Measurements from ENCODE around the gene OR5T2.
"Not testable (repeated sequence)": the region's sequence is repeated elsewhere in the genome, so short reads cannot be mapped to it uniquely, and the experiment has no call there.

The OR5T2 gene

DNA sequence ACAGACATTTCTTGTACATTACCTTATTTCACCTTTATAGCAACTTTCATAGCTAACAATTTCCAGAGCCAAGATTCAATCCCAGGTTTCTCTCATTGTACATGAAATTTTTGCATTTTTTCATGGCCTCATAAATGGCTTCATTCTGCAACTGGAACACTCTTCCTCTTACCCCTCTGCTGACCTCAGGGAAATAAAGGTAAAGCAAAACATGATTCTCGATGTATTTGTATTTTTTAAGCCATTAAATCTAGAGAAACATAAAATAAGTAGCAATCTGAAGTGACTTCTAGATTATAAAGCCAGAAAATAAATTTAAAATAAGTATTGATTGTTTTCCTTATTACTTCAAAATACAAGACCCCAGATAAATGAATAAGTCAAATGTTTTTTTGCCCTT lies at the start of gene OR5T2:
Gene OR5T2 (minus strand): TSS at position 101 of the 400 bp plus-strand sequence. CDS start 1,193 bp downstream, outside the sequence.
- FAIRE-seq = no peak

DNA sequence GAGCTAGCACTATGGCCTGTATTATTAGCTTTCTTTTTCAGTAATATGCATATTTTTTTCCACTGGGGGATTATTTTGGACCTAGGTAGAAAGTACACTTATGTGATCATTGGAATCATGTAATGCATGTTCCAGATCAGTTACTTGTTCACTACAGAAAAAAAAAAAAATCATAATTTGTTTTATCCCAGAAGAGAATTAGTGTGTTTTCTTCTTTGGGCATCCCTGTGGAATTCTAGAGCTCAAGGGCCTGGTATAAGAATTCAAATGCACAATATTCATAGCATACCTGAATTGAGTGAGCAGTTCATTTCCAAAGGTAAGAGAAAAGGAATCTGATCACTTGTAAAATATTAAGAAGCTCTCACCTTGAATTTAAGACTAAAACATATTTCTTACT lies 39.8 kb upstream of the OR5T2 start, which contains the start of gene OR5T1:
Gene OR5T1 (plus strand): TSS at position 301 of the 400 bp plus-strand sequence. CDS start 1,485 bp downstream, outside the sequence.
- no peak for FAIRE-seq

DNA sequence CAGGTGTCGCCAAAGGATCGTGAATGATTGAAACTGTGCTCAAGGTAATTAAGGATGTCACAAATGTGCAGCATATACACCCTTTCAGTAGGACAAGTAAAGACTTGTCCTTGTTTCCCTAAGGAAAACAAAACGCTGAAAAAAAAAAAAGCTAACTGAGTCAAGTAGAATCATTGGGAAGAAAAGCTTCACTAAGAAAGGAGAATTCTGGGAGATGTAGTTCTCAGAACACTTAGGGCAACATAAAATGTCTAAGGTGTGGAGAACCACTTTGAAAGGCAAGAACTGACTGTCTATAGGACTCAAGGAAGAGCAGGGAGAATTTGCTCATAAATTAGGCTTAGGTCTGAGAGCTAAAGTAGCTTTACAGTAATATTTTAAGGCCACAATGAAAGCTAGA lies 37.0 kb upstream of the OR5T2 start:
- no peak for FAIRE-seq

DNA sequence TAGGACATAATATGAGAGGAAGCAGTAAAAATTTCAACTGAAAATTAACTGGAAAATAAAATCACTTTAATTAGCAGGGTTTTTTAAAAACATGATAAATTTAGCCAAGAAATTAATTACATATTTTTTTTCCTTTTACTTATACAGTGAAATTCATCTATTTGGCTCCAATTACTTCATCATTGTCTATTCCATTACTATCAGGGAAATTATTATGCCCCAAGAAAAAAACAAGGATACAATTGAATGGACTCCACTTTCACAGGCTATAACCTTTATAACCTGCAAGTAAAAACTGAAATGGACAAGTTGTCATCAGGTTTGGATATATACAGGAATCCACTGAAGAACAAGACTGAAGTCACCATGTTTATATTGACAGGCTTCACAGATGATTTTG lies 17.9 kb upstream of the OR5T2 start, which contains the start of gene OR5T3:
Gene OR5T3 (plus strand): TSS at position 301 of the 400 bp plus-strand sequence. CDS start 0 bp downstream, at position 301.
- no peak for FAIRE-seq

DNA sequence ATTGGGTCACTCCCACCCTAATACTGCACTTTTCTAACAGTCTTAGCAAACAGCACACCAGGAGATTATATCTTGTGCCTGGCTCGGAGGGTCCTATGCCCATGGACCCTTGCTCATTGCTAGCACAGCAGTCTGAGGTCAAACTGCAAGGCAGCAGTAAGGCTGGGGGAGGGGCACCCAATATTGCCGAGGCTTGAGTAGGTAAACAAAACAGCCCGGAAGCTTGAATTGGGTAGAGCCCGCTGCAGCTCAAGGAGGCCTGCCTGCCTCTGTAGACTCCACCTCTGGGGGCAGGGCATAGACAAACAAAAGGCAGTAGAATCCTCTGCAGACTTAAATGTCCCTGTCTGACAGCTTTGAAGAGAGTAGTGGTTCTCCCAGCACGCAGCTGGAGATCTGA lies 14.3 kb downstream of the OR5T2 start:
- FAIRE-seq = not testable (repeated sequence)

DNA sequence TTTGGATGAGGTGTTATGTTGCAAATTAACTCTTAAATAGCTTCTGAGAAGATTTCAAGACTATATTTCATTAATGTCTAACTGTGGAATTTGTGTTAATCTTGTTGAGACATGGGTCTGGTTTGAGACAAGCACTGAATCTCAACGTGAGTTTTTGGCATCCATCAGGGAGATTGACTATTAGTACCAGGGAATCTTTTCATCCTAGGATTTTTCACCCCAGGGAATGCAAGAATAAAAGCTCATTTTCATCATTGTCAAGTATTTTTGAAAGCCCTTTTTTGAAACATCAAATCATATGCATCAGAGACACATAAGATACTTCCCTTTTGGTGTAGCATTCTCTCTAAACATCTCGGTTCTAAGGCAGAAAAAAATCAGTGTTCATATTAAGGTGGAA lies 19.5 kb downstream of the OR5T2 start:
- no peak for FAIRE-seq

DNA sequence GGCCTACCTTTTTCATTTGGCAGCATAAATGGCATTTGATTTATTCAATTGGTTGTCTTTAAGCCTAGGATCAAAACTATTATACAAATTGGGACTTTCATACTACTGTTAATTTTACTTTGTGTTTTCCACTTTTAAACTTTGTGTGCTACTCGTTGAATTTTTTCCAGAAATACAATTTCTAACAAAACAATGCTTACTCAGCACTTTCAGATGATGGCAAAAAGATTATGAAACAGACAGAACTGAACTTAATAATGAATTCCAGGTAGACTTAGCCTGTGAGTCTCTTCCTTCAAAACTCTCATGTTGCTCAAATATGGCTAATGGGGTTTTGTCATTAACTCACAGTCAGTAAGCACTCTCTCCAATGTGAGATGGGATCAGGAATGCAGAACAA lies 26.3 kb downstream of the OR5T2 start:
- no peak for FAIRE-seq

DNA sequence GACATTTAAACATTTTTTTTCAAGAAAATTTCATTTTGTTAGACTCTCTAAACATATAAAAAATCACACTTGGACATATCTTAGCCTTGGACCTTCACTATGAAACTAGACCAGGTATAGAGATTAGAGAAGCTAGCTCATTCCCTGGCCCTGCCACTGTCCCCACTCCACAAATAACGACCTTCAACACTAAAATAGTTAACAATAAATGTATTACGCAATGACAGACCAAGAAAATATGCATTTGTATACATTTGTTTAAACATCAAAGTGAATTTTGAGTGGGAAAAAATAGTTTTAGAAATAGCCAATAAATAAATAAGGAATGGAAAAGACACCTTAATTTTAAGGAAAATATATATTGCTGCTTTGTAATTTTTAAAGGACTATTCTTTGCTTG lies 36.7 kb downstream of the OR5T2 start:
- no peak for FAIRE-seq

DNA sequence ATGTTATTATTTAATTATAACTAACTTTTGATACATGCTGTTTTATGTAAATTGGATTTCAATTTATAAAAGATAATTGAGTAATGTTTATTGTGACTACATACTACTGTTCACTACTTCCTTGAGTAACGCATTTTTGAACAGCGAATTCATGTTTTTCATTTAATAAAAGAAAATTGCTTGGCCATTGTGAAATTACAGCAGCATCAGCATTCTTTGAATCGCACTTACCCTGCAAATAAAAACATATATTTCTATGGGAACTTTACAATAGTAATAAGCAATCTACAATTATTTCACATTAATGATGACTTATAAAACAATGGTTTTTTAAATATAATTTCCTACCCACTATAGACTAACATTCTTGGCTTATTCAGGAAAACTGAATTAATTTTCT lies 37.4 kb downstream of the OR5T2 start:
- no peak for FAIRE-seq

DNA sequence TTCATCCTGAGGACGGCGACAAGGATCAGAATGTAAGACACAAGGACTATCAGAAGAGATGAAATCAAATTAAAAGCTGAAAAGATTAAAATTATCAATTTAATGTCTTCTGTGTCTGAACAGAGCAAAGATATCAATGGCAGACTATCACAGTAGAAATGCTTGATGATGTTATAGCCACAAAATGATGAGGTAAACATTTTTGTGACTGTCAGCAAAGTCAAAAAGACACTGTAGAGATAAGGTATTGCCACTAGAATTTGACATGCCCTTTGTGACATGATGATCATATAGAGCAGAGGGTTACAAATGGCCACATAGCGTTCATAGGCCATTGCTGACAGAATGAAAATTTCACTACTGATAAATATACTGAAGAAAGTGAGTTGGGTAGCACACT lies 45.5 kb downstream of the OR5T2 start:
- FAIRE-seq = no peak

DNA sequence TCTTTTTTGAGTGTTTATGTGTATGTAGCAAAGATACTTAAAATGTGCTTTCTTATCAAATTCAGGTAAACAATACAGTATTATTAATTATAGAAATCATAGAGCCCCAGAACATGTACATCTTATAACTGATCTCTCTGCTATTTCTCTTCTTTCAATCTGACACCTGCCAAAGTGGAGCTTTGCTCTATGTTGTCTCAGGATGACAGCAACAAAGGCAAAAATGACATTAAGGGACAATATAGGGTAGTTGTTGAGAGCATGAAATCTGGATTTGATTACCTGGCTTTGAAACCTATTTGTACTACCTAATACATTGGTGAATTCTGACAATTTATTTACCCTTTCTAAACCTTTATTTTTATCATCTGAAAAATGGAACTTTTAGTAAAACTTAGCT lies 50.6 kb downstream of the OR5T2 start:
- no peak for FAIRE-seq
